Endothelial cell of umbilical vein (primary cell): ENCODE results near the gene PRELID3B. TPM values are rescaled to one million over a fixed set of nuclear protein-coding genes. Genes with fewer than 3 reads are reported as not detected.

ENCODE experiments used
- BruUV-seq: library from RNA; stranded (reverse); fragments of 400-500 nt; replicated peaks from 2 replicates; lab custom pipeline; 2021; lab: Mats Ljungman, UMichigan
- CTCF ChIA-PET: fragments of 300-600, 350-600 bp; sonication (Branson Sonifier 250); formaldehyde crosslinking; loops from one replicate; lab custom pipeline; 2021; ENCODE audit warnings: antibody characterized with exemption, inconsistent platforms; lab: Charles Lee
- POLR2A ChIA-PET: fragments of 300-600, 350-600 bp; sonication (Branson Sonifier 250); formaldehyde crosslinking; loops from one replicate; lab custom pipeline; 2021; ENCODE audit warnings: antibody characterized with exemption, inconsistent platforms; lab: Charles Lee
- DNase-seq: peaks from one replicate; pipeline ENCODE4 v3.0.0-alpha.2; 2011; ENCODE audit warnings: low read depth, low spot score
- FAIRE-seq: peaks from 2 replicates; lab custom pipeline; 2011; peaks lifted over from hg19 to GRCh38; lab: Jason Lieb, UNC
- H2AFZ ChIP-seq: 2 replicates; pipeline ENCODE4 v1.6.0; 2012; ENCODE audit warnings: low read depth, low read length, control low read depth, inconsistent platforms
- H3K27ac ChIP-seq: 2 replicates; pipeline ENCODE4 v1.5.1; 2011; ENCODE audit warnings: low read depth, mild to moderate bottlenecking, control low read depth, low read length, moderate library complexity; ENCODE audit not compliant: insufficient read depth
- H3K27me3 ChIP-seq, 2 experiments: 2 replicates each; pipeline versions ENCODE4 v1.6.0 to v1.6.1; 2011; ENCODE audit warnings: low read length in 2 of 2, mixed read lengths in 1 of 2; ENCODE audit not compliant: control insufficient read depth in 2 of 2, insufficient read depth in 2 of 2
- H3K36me3 ChIP-seq, 2 experiments: 2 replicates in 1 of 2; 3 replicates in 1 of 2; pipeline ENCODE4 v1.5.1; 2011; ENCODE audit warnings: low read length in 2 of 2, mild to moderate bottlenecking in 1 of 2, moderate library complexity in 1 of 2; ENCODE audit not compliant: control insufficient read depth in 2 of 2, insufficient read depth in 2 of 2; ENCODE audit errors: extremely low read depth in 1 of 2
- H3K4me1 ChIP-seq: 3 replicates; pipeline ENCODE4 v1.5.1; 2011; ENCODE audit warnings: mild to moderate bottlenecking, low read length; ENCODE audit not compliant: control insufficient read depth, insufficient read depth; ENCODE audit errors: extremely low read depth
- H3K4me2 ChIP-seq: 2 replicates; pipeline ENCODE4 v1.6.1; 2011; ENCODE audit warnings: low read length, control low read depth, mixed read lengths; ENCODE audit not compliant: insufficient read depth
- H3K4me3 ChIP-seq, 3 experiments: fragments of 200-600 bp in 1 of 3; sonication (generic), shearing (Covaris generic) in 1 of 3; replicated peaks in 1 of 3; 2 replicates each; pipeline ENCODE4 v1.5.1; 2011 to 2016; ENCODE audit warnings: control low read depth in 3 of 3, low read length in 3 of 3, mild to moderate bottlenecking in 2 of 3, inconsistent platforms in 1 of 3, low read depth in 1 of 3, moderate library complexity in 1 of 3; ENCODE audit not compliant: insufficient read depth in 1 of 3
- H3K79me2 ChIP-seq: 2 replicates; pipeline ENCODE4 v1.6.0; 2012; ENCODE audit warnings: low read length, inconsistent platforms; ENCODE audit not compliant: control insufficient read depth, insufficient read depth
- H3K9ac ChIP-seq: replicated peaks from 2 replicates; pipeline ENCODE3; 2011; ENCODE audit warnings: low read length, control low read depth; ENCODE audit not compliant: insufficient read depth; ENCODE audit errors: extremely low read depth
- H3K9me1 ChIP-seq: replicated peaks from 3 replicates; pipeline ENCODE4 v1.6.0; 2011; ENCODE audit warnings: mild to moderate bottlenecking, low read length; ENCODE audit not compliant: control insufficient read depth, insufficient read depth; ENCODE audit errors: extremely low read depth
- H3K9me3 ChIP-seq: replicated peaks from 2 replicates; pipeline ENCODE4 v1.5.1; 2012; ENCODE audit warnings: low read length, inconsistent platforms; ENCODE audit not compliant: control insufficient read depth, insufficient read depth
- H4K20me1 ChIP-seq: replicated peaks from 2 replicates; pipeline ENCODE3; 2011; ENCODE audit warnings: mild to moderate bottlenecking, low read length; ENCODE audit not compliant: control insufficient read depth, insufficient read depth; ENCODE audit errors: extremely low read depth
- EZH2 ChIP-seq: IDR thresholded peaks from 2 replicates; pipeline ENCODE4 v1.6.1; 2012; ENCODE audit warnings: borderline replicate concordance, low read depth, mild to moderate bottlenecking, moderate library complexity, low read length, inconsistent platforms; ENCODE audit not compliant: severe bottlenecking
- FOS ChIP-seq: IDR thresholded peaks from 2 replicates; pipeline ENCODE4 v1.6.1; 2011; ENCODE audit warnings: mild to moderate bottlenecking, low read length, moderate library complexity, borderline replicate concordance; ENCODE audit not compliant: insufficient read depth
- GATA2 ChIP-seq: IDR thresholded peaks from 2 replicates; pipeline ENCODE4 v1.7.0; 2011; ENCODE audit warnings: low read depth, mild to moderate bottlenecking, moderate library complexity, mixed read lengths, low read length; ENCODE audit not compliant: insufficient read length, insufficient read depth
- JUN ChIP-seq: IDR thresholded peaks from 2 replicates; pipeline ENCODE4 v1.6.1; 2011; ENCODE audit warnings: borderline replicate concordance, low read depth; ENCODE audit not compliant: insufficient read length, insufficient read depth
- MYC ChIP-seq: IDR thresholded peaks from one replicate; pipeline ENCODE4 v1.6.1; 2011; ENCODE audit warnings: mild to moderate bottlenecking, low read depth, low read length
- POLR2A ChIP-seq: IDR thresholded peaks from 2 replicates; pipeline ENCODE4 v1.6.1; 2012; ENCODE audit warnings: low read depth, mild to moderate bottlenecking, control low read depth, low read length
- POLR2AphosphoS5 ChIP-seq: IDR thresholded peaks from 2 replicates; pipeline ENCODE4 v1.6.1; 2012; ENCODE audit warnings: low read depth, mild to moderate bottlenecking, control low read depth, low read length, moderate library complexity; ENCODE audit not compliant: insufficient read depth
- dilution Hi-C: fragments of 300-500 bp; cut with MboI; formaldehyde crosslinking; loops from one replicate; pipeline ENCODE4 v1.15.0; 2019; ENCODE audit warnings: low sequenced_read_pairs; ENCODE audit not compliant: extremely low pct_ligation_motif_present
- intact Hi-C: fragments of 100-400 bp; cut with micrococcal nuclease; formaldehyde crosslinking; loops from one replicate; pipeline ENCODE4 v1.10.0; 2022
- polyA plus RNA-seq, 4 experiments: library from polyadenylated mRNA; depleted of rRNA in 3 of 4; stranded (reverse) in 3 of 4; unstranded in 1 of 4; fragments of >200 nt; gene quantifications; 2 replicates each; pipeline versions ENCODE4 v1.2.1 to v1.2.3, GENCODE V29; 2011 to 2012; ENCODE audit warnings: missing spikeins in 1 of 4
- total RNA-seq: library from RNA; stranded (reverse); gene quantifications from 2 replicates; pipeline ENCODE4 v1.2.3, GENCODE V29; 2021
- TF ChIP-seq, protein P1 (sequence below), 2 donors: IDR thresholded peaks; 1 replicate in 1 of 2; 2 replicates in 1 of 2; pipeline ENCODE4 v1.5.1; 2011; ENCODE audit warnings: low read length in 2 of 2, mild to moderate bottlenecking in 2 of 2, moderate library complexity in 2 of 2, control low read depth in 1 of 2, inconsistent platforms in 1 of 2, low read depth in 1 of 2; ENCODE audit not compliant: insufficient read depth in 1 of 2; ENCODE audit errors: extremely low read depth in 1 of 2
- TF ChIP-seq, protein P2 (sequence below): IDR thresholded peaks from 2 replicates; pipeline ENCODE4 v1.6.1; 2011; ENCODE audit not compliant: insufficient read depth, insufficient read length

The PRELID3B gene
- total and polyA plus RNA-seq, 2 donors (not counting 3 experiments of a cell fraction or from before 2014, with no cell fraction given) = 14.9 to 57.2 TPM

DNA sequence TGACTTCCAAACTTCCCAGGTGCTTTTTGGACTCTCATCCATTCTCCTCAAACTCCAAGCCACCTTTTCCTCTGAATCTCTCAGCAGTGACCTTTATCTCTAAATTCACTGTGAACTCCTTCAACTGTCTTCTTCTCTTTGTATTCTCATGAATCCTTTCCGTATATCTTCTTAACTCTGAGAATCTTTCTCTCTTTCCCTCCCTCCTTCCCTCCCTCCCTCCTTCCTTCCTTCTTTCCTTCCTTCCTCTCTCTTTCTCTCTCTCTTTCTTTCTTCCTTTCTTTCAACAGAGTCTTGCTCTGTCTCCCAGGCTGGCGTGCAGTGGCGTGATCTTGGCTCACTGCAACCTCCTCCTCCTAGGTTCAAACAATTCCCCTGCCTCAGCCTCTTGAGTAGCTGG is 4.3 kb upstream of the PRELID3B start:
- no peak overlapping the region for H3K27ac ChIP-seq
- H3K9ac ChIP-seq = no peak overlapping the region
- H4K20me1 ChIP-seq = no peaks in the 10 kb centered on the region
- FAIRE-seq = no peak
- dilution Hi-C loops (no loop called here), intact Hi-C loops (no loop called here)
- DNase-seq = no peak
- POLR2A ChIA-PET = no interaction called here
- no TSS peak for BruUV-seq
- no peak overlapping the region for H2AFZ ChIP-seq
- H3K4me2 ChIP-seq = no peak overlapping the region
- peaks cover 6% of the 10 kb centered on the region for H3K79me2 ChIP-seq
- peaks cover 1% of the 10 kb centered on the region for H3K4me1 ChIP-seq
- no peaks in the 10 kb centered on the region for H3K36me3 ChIP-seq
- no peaks in the 10 kb centered on the region for H3K9me3 ChIP-seq
- CTCF ChIA-PET = no interaction called here
- no peaks in the 10 kb centered on the region for H3K9me1 ChIP-seq
- H3K4me3 ChIP-seq = no peak overlapping the region
- H3K27me3 ChIP-seq = peaks cover 13 to 22% of the 10 kb centered on the region in 2 experiments
- TF ChIP-seq GATA2 = no peak
- no peak for TF ChIP-seq POLR2A
- no peak for TF ChIP-seq MYC
- TF ChIP-seq, protein P1, sequence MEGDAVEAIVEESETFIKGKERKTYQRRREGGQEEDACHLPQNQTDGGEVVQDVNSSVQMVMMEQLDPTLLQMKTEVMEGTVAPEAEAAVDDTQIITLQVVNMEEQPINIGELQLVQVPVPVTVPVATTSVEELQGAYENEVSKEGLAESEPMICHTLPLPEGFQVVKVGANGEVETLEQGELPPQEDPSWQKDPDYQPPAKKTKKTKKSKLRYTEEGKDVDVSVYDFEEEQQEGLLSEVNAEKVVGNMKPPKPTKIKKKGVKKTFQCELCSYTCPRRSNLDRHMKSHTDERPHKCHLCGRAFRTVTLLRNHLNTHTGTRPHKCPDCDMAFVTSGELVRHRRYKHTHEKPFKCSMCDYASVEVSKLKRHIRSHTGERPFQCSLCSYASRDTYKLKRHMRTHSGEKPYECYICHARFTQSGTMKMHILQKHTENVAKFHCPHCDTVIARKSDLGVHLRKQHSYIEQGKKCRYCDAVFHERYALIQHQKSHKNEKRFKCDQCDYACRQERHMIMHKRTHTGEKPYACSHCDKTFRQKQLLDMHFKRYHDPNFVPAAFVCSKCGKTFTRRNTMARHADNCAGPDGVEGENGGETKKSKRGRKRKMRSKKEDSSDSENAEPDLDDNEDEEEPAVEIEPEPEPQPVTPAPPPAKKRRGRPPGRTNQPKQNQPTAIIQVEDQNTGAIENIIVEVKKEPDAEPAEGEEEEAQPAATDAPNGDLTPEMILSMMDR (IDR thresholded peaks at IDR 0.05; ENCODE audit: extremely low read depth in 1 of 2, insufficient read depth in 1 of 2, low read depth in 1 of 2, low read length in 2 of 2) = no peak
- no peak for TF ChIP-seq FOS
- TF ChIP-seq, protein P2, sequence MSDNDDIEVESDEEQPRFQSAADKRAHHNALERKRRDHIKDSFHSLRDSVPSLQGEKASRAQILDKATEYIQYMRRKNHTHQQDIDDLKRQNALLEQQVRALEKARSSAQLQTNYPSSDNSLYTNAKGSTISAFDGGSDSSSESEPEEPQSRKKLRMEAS = no peak

DNA sequence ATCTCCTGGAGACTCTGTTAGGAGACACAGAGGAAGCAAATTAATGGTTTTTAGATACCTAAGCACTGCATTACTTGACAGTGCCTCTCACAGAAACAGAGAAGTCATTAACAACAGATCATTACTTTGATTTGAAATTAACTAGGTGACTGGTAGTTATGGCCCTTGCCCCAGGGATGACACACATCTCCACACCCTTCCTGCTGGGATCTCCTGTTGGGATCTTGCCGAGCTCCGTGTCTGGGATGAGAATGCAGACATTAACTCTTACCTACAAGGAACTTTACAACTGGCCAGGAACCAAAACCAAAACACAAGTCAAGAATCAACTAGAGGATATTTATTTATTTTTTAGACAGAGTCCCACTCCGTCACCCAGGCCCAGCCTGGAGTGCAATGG is 2.2 kb upstream of the PRELID3B start:
- DNase-seq (no peak), FAIRE-seq (no peak)
- dilution Hi-C loops = no loop called here
- H3K27me3 ChIP-seq = peaks cover 5 to 12% of the 10 kb centered on the region in 2 experiments
- intact Hi-C loops = no loop called here
- TF ChIP-seq, protein P2 = no peak
- no peak for TF ChIP-seq FOS
- TF ChIP-seq, protein P1 (IDR thresholded peaks at IDR 0.05; ENCODE audit: extremely low read depth in 1 of 2, insufficient read depth in 1 of 2, low read depth in 1 of 2, low read length in 2 of 2) = no peak
- TF ChIP-seq POLR2A = no peak
- TF ChIP-seq JUN = no peak
- no peak for TF ChIP-seq POLR2AphosphoS5
- TF ChIP-seq MYC = no peak
- TF ChIP-seq EZH2 = no peak
- no peak overlapping the region for H3K4me3 ChIP-seq
- no peaks in the 10 kb centered on the region for H3K9me3 ChIP-seq
- H4K20me1 ChIP-seq = no peaks in the 10 kb centered on the region
- BruUV-seq = no TSS peak
- POLR2A ChIA-PET = no interaction called here
- H3K27ac ChIP-seq = no peak overlapping the region
- CTCF ChIA-PET = interaction anchor here (0.7 kb wide), 1 partner anchor 14 kb away, joined by 3 read pairs; no protein-coding TSS in a partner anchor
- H3K9ac ChIP-seq = no peak overlapping the region
- H2AFZ ChIP-seq = no peak overlapping the region
- no peaks in the 10 kb centered on the region for H3K9me1 ChIP-seq
- H3K36me3 ChIP-seq = no peaks in the 10 kb centered on the region
- H3K79me2 ChIP-seq = peaks cover 27% of the 10 kb centered on the region
- H3K4me1 ChIP-seq = peaks cover 8% of the 10 kb centered on the region
- no peak overlapping the region for H3K4me2 ChIP-seq
